Upper lobe of left lung (tissue), 6 donors: Measurements from ENCODE around the gene AEBP1. TPM values are rescaled to one million over a fixed set of nuclear protein-coding genes. Genes with fewer than 3 reads are reported as not detected.

Experiments used
- ATAC-seq, 2 donors: fragments of 200-7000 bp; cut with Tn5 transposase; one replicate each; pipeline ENCODE4 v1.9.1; 2022; ENCODE audit warnings: mild to moderate bottlenecking in 2 of 2, moderate library complexity in 2 of 2; ENCODE audit not compliant: low FRiP score in 2 of 2
- DNase-seq, 2 donors: peaks; one replicate each; pipeline ENCODE4 v3.0.0-alpha.2; 2019 to 2020
- H3K27ac ChIP-seq, 4 donors: fragments of 200-600 bp; sonication (generic); one replicate each; pipeline ENCODE4 v1.5.1; 2016 to 2019
- H3K27me3 ChIP-seq, 4 donors: fragments of 200-600 bp; sonication (generic); one replicate each; pipeline ENCODE4 v1.5.1; 2017 to 2019
- H3K36me3 ChIP-seq, 4 donors: fragments of 200-600 bp; sonication (generic); one replicate each; pipeline ENCODE4 v1.5.1; 2016 to 2019
- H3K4me1 ChIP-seq, 4 donors: fragments of 200-600 bp; sonication (generic); one replicate each; pipeline ENCODE4 v1.5.1; 2018 to 2019
- H3K4me3 ChIP-seq, 4 donors: fragments of 200-600 bp; sonication (generic); one replicate each; pipeline ENCODE4 v1.5.1; 2017 to 2019; ENCODE audit warnings: mild to moderate bottlenecking in 2 of 4, moderate library complexity in 1 of 4
- H3K9me3 ChIP-seq, 4 donors: fragments of 200-600 bp; sonication (generic); one replicate each; pipeline ENCODE4 v1.5.1; 2018 to 2019
- EP300 ChIP-seq, 4 donors: sonication (generic); formaldehyde crosslinking; IDR thresholded peaks; one replicate each; pipeline ENCODE4 v1.5.1; 2017; ENCODE audit warnings: antibody characterized with exemption in 4 of 4, control low read depth in 2 of 4
- POLR2A ChIP-seq, 4 donors: fragments of 450-650 bp; IDR thresholded peaks; one replicate each; pipeline ENCODE4 v1.5.1; 2016 to 2017; ENCODE audit warnings: antibody characterized with exemption in 4 of 4, mild to moderate bottlenecking in 2 of 4
- POLR2AphosphoS5 ChIP-seq, 2 donors: sonication (generic); formaldehyde crosslinking; IDR thresholded peaks; one replicate each; pipeline ENCODE4 v1.5.1; 2017; ENCODE audit warnings: antibody characterized with exemption in 2 of 2
- WGBS, 2 donors: methylation state at CpG; one replicate each; pipeline ENCODE4 v1.1.5; 2017 to 2018; 5-methylcytosine and 5-hydroxymethylcytosine counted together
- total RNA-seq, 6 donors: library from RNA; depleted of rRNA in 4 of 6; stranded (reverse); fragments of >200 nt in 4 of 6; gene quantifications; one replicate each; pipeline versions ENCODE4 v1.1.0 to v1.2.1, GENCODE V29; 2016 to 2021
- TF ChIP-seq, protein P1 (sequence below), 6 experiments: fragments of 450-650 bp in 4 of 6; fragments of 200-600 bp in 2 of 6; sonication (generic) in 2 of 6; IDR thresholded peaks; one replicate each; pipeline ENCODE4 v1.5.1; 2016 to 2019; ENCODE audit warnings: antibody characterized with exemption in 6 of 6
- donor health status: DM: no; HTN: no; CAD: no; lungs with moderate emphysema.
- donor health status: DM: no; HTN: yes; CAD: no; lungs with severe emphysema.

The AEBP1 gene
- total RNA-seq, 6 donors from 2014 or later: 34.1 to 241 (median 92.7) TPM

GRCh38 chr7:44077061-44077460 lies 27.1 kb upstream of the AEBP1 start:
- H3K4me1 ChIP-seq: peaks cover 17 to 42% (median 32%) of the 10 kb centered on the region in 4 donors
- no peak overlapping the region for H3K4me3 ChIP-seq
- TF ChIP-seq, protein P1, sequence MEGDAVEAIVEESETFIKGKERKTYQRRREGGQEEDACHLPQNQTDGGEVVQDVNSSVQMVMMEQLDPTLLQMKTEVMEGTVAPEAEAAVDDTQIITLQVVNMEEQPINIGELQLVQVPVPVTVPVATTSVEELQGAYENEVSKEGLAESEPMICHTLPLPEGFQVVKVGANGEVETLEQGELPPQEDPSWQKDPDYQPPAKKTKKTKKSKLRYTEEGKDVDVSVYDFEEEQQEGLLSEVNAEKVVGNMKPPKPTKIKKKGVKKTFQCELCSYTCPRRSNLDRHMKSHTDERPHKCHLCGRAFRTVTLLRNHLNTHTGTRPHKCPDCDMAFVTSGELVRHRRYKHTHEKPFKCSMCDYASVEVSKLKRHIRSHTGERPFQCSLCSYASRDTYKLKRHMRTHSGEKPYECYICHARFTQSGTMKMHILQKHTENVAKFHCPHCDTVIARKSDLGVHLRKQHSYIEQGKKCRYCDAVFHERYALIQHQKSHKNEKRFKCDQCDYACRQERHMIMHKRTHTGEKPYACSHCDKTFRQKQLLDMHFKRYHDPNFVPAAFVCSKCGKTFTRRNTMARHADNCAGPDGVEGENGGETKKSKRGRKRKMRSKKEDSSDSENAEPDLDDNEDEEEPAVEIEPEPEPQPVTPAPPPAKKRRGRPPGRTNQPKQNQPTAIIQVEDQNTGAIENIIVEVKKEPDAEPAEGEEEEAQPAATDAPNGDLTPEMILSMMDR (IDR thresholded peaks at IDR 0.05): no peak
- TF ChIP-seq POLR2AphosphoS5 (IDR thresholded peaks at IDR 0.05) (no peak), EP300 (IDR thresholded peaks at IDR 0.05) (no peak), POLR2A (IDR thresholded peaks at IDR 0.05) (no peak)
- WGBS, 2 donors: 88 to 89% methylated on average over 8 to 9 of the region's 9 CpGs
- no peak overlapping the region for H3K27ac ChIP-seq
- H3K27me3 ChIP-seq: no peaks in the 10 kb centered on the region
- peaks cover 22 to 82% (median 61%) of the 10 kb centered on the region in 4 donors for H3K36me3 ChIP-seq
- DNase-seq: no peak
- ATAC-seq: no peak
- H3K9me3 ChIP-seq: no peaks in the 10 kb centered on the region

- H3K4me1 ChIP-seq: peaks cover 13 to 36% (median 27%) of the 10 kb centered on the region in 4 donors
- ATAC-seq (no peak), DNase-seq (no peak)
- no peak overlapping the region for H3K27ac ChIP-seq
- TF ChIP-seq POLR2A (IDR thresholded peaks at IDR 0.05) (no peak), POLR2AphosphoS5 (IDR thresholded peaks at IDR 0.05) (no peak), EP300 (IDR thresholded peaks at IDR 0.05) (no peak)
- TF ChIP-seq, protein P1 (IDR thresholded peaks at IDR 0.05): no peak
- WGBS, 2 donors: 83 to 92% methylated on average over 5 of the region's 5 CpGs
- H3K36me3 ChIP-seq: peaks cover 22 to 81% (median 61%) of the 10 kb centered on the region in 4 donors
- no peaks in the 10 kb centered on the region for H3K9me3 ChIP-seq
- H3K27me3 ChIP-seq: no peaks in the 10 kb centered on the region
- H3K4me3 ChIP-seq: no peak overlapping the region
Observed at GRCh38 chr7:44077681-44078091, 26.5 kb upstream of the AEBP1 start.

DNA sequence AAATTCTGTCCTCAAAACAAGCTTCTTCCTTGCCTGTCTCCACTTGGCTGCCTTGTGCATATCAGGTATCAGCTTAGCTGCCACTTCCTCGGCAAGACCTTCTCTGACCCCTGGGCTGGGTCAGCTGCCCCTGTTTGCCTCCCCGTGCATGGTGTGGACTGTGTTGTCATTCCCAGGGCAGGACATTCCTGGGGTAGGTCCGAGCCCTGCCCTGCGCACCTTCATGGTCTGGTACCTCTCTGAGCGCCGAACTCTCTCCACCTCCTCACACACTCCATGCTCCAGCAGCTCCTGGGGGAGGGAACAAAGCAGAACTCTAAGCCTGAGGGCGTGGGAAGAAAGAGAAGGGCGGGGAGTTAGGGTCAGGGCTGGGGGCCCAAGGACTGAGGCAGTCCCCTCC lies 25.6 kb upstream of the AEBP1 start:
- Histone ChIP-seq H3K9me3 (no peaks in the 10 kb centered on the region), H3K27me3 (no peaks in the 10 kb centered on the region), H3K27ac (no peak overlapping the region), H3K36me3 (peaks cover 17 to 72% (median 58%) of the 10 kb centered on the region in 4 donors), H3K4me3 (no peak overlapping the region), H3K4me1 (peaks cover 13 to 31% (median 21%) of the 10 kb centered on the region in 4 donors)
- no peak for ATAC-seq
- DNase-seq: no peak
- TF ChIP-seq EP300 (IDR thresholded peaks at IDR 0.05) (no peak), POLR2AphosphoS5 (IDR thresholded peaks at IDR 0.05) (no peak), POLR2A (IDR thresholded peaks at IDR 0.05) (no peak)
- TF ChIP-seq, protein P1 (IDR thresholded peaks at IDR 0.05): no peak
- WGBS, 2 donors: 87% methylated on average over 8 of the region's 8 CpGs

- WGBS, 2 donors: 89 to 90% methylated on average over 5 to 9 of the region's 11 CpGs
- DNase-seq: no peak
- Histone ChIP-seq H3K9me3 (no peaks in the 10 kb centered on the region), H3K27me3 (no peaks in the 10 kb centered on the region), H3K4me1 (peaks cover 10 to 21% (median 14%) of the 10 kb centered on the region in 4 donors), H3K36me3 (peaks cover 17 to 63% (median 56%) of the 10 kb centered on the region in 4 donors), H3K27ac (no peak overlapping the region), H3K4me3 (no peak overlapping the region)
- ATAC-seq: no peak
- TF ChIP-seq POLR2A (IDR thresholded peaks at IDR 0.05) (no peak), POLR2AphosphoS5 (IDR thresholded peaks at IDR 0.05) (no peak), EP300 (IDR thresholded peaks at IDR 0.05) (no peak)
- TF ChIP-seq, protein P1 (IDR thresholded peaks at IDR 0.05): no peak
Observed at GRCh38 chr7:44079331-44080021, 24.7 kb upstream of the AEBP1 start.
